Vagina (tissue), 2 donors: ENCODE results near the gene NR4A3. TPM values are rescaled to one million over a fixed set of nuclear protein-coding genes. Genes with fewer than 3 reads are reported as not detected.

Experiments used
- DNase-seq, 2 donors: peaks; one replicate each; pipeline ENCODE4 v3.0.0-alpha.2; 2017; ENCODE audit errors: extremely low spot score in 2 of 2
- H3K27ac ChIP-seq: fragments of 200-600 bp; sonication (generic); one replicate; pipeline ENCODE4 v1.5.1; 2019
- H3K27me3 ChIP-seq: fragments of 200-600 bp; sonication (generic); one replicate; pipeline ENCODE4 v1.5.1; 2019
- H3K36me3 ChIP-seq, 2 donors: fragments of 200-600 bp; sonication (generic); one replicate each; pipeline ENCODE4 v1.5.1; 2017 to 2019
- H3K4me1 ChIP-seq: fragments of 200-600 bp; sonication (generic); one replicate; pipeline ENCODE4 v1.5.1; 2019
- H3K4me3 ChIP-seq, 2 donors: fragments of 200-600 bp; sonication (generic); 1 replicate in 1 of 2; 2 replicates in 1 of 2; pipeline ENCODE4 v1.5.1; 2016 to 2019
- H3K9me3 ChIP-seq: fragments of 200-600 bp; sonication (generic); one replicate; pipeline ENCODE4 v1.5.1; 2019
- CTCF ChIP-seq, 3 experiments: fragments of 450-650 bp in 2 of 3; fragments of 200-600 bp in 1 of 3; sonication (generic) in 1 of 3; IDR thresholded peaks; one replicate each; pipeline ENCODE4 v1.5.1; 2017 to 2019; ENCODE audit warnings: antibody characterized with exemption in 3 of 3, mild to moderate bottlenecking in 2 of 3, moderate library complexity in 2 of 3
- POLR2A ChIP-seq, 2 donors: fragments of 450-650 bp; IDR thresholded peaks; one replicate each; pipeline ENCODE4 v1.6.1; 2017; ENCODE audit warnings: antibody characterized with exemption in 2 of 2, mild to moderate bottlenecking in 2 of 2, moderate library complexity in 2 of 2
- POLR2AphosphoS5 ChIP-seq, 2 donors: sonication (generic); formaldehyde crosslinking; IDR thresholded peaks; one replicate each; pipeline ENCODE4 v1.9.0; 2017; ENCODE audit warnings: antibody characterized with exemption in 2 of 2, mild to moderate bottlenecking in 2 of 2, low read depth in 1 of 2; ENCODE audit not compliant: insufficient read depth in 1 of 2
- intact Hi-C: fragments of 100-400 bp; cut with DNase I; formaldehyde crosslinking; loops from one replicate; pipeline ENCODE4 v1.15.1; 2023
- total RNA-seq: library from RNA; depleted of rRNA; stranded (reverse); fragments of >200 nt; gene quantifications from one replicate; pipeline ENCODE4 v1.2.3, GENCODE V29; 2016

NR4A3 gene
- total RNA-seq, 1 donor from 2014 or later = 23.3 TPM

GRCh38 chr9:99845063-99845462 is 23.4 kb downstream of the NR4A3 start:
- intact Hi-C loops = no loop called here
- Histone ChIP-seq H3K9me3 (no peaks in the 10 kb centered on the region), H3K4me1 (no peaks in the 10 kb centered on the region), H3K4me3 (no peak overlapping the region), H3K27me3 (no peaks in the 10 kb centered on the region), H3K36me3 (no peaks in the 10 kb centered on the region), H3K27ac (no peak overlapping the region)
- no peak for TF ChIP-seq POLR2A (IDR thresholded peaks at IDR 0.05)
- no peak for TF ChIP-seq POLR2AphosphoS5 (IDR thresholded peaks at IDR 0.05; ENCODE audit: insufficient read depth in 1 of 2, low read depth in 1 of 2)
- TF ChIP-seq CTCF (IDR thresholded peaks at IDR 0.05) = no peak
- DNase-seq = no peak

GRCh38 chr9:99848447-99848846 is 26.8 kb downstream of the NR4A3 start:
- TF ChIP-seq CTCF (IDR thresholded peaks at IDR 0.05) = no peak
- TF ChIP-seq POLR2A (IDR thresholded peaks at IDR 0.05) = no peak
- no peak for TF ChIP-seq POLR2AphosphoS5 (IDR thresholded peaks at IDR 0.05; ENCODE audit: insufficient read depth in 1 of 2, low read depth in 1 of 2)
- intact Hi-C loops = no loop called here
- no peak overlapping the region for H3K27ac ChIP-seq

GRCh38 chr9:99850736-99851499 is 29.2 kb downstream of the NR4A3 start:
- H3K27me3 ChIP-seq = no peaks in the 10 kb centered on the region
- no peaks in the 10 kb centered on the region for H3K36me3 ChIP-seq
- H3K4me3 ChIP-seq = no peak overlapping the region
- TF ChIP-seq POLR2A (IDR thresholded peaks at IDR 0.05) = no peak
- TF ChIP-seq CTCF (IDR thresholded peaks at IDR 0.05) = no peak
- no peak for TF ChIP-seq POLR2AphosphoS5 (IDR thresholded peaks at IDR 0.05; ENCODE audit: insufficient read depth in 1 of 2, low read depth in 1 of 2)
- H3K4me1 ChIP-seq = no peaks in the 10 kb centered on the region
- no peaks in the 10 kb centered on the region for H3K9me3 ChIP-seq
- DNase-seq = no peak
- no peak overlapping the region for H3K27ac ChIP-seq
- intact Hi-C loops = no loop called here

More at GRCh38 chr9:99848447-99848846, 26.8 kb downstream of the NR4A3 start:
- DNase-seq = no peak
- H3K4me1 ChIP-seq = no peaks in the 10 kb centered on the region
- no peaks in the 10 kb centered on the region for H3K36me3 ChIP-seq
- H3K27me3 ChIP-seq = no peaks in the 10 kb centered on the region
- no peaks in the 10 kb centered on the region for H3K9me3 ChIP-seq
- no peak overlapping the region for H3K4me3 ChIP-seq

GRCh38 chr9:99851500-99851822 is 29.8 kb downstream of the NR4A3 start:
- Histone ChIP-seq H3K27me3 (no peaks in the 10 kb centered on the region), H3K9me3 (no peaks in the 10 kb centered on the region), H3K36me3 (no peaks in the 10 kb centered on the region), H3K4me3 (no peak overlapping the region), H3K27ac (no peak overlapping the region), H3K4me1 (no peaks in the 10 kb centered on the region)
- DNase-seq = no peak
- TF ChIP-seq POLR2A (IDR thresholded peaks at IDR 0.05) (no peak), POLR2AphosphoS5 (IDR thresholded peaks at IDR 0.05; ENCODE audit: insufficient read depth in 1 of 2, low read depth in 1 of 2) (no peak), CTCF (IDR thresholded peaks at IDR 0.05) (no peak)
- intact Hi-C loops = no loop called here

GRCh38 chr9:99852617-99853016 is 30.9 kb downstream of the NR4A3 start:
- intact Hi-C loops = no loop called here
- H3K4me1 ChIP-seq = no peaks in the 10 kb centered on the region
- H3K36me3 ChIP-seq = no peaks in the 10 kb centered on the region
- H3K27me3 ChIP-seq = no peaks in the 10 kb centered on the region
- no peak for DNase-seq
- H3K27ac ChIP-seq = no peak overlapping the region
- H3K9me3 ChIP-seq = no peaks in the 10 kb centered on the region
- TF ChIP-seq POLR2AphosphoS5 (IDR thresholded peaks at IDR 0.05; ENCODE audit: insufficient read depth in 1 of 2, low read depth in 1 of 2) (no peak), POLR2A (IDR thresholded peaks at IDR 0.05) (no peak), CTCF (IDR thresholded peaks at IDR 0.05) (no peak)
- H3K4me3 ChIP-seq = no peak overlapping the region
